HepG2 (cell line): ENCODE results near the gene LSR. TPM values are rescaled to one million over a fixed set of nuclear protein-coding genes. Genes with fewer than 3 reads are reported as not detected.

ENCODE experiments used
- ATAC-seq: fragments of 200-7000 bp; cut with Tn5 transposase; 3 replicates; pipeline ENCODE4 v1.9.1; 2020; ENCODE audit warnings: mild to moderate bottlenecking, moderate library complexity
- BruUV-seq: library from RNA; stranded (reverse); fragments of 400-500 nt; replicated peaks from 2 replicates; lab custom pipeline; 2021; lab: Mats Ljungman, UMichigan
- CTCF ChIA-PET: fragments of 300-600 bp; formaldehyde crosslinking; extraction: SDS; loops from one replicate; lab custom pipeline; 2021; ENCODE audit warnings: low total read pairs, inconsistent platforms, low intra/inter-chr PET ratio; lab: Yijun Ruan, JAX
- POLR2A ChIA-PET: fragments of 350-600 bp; sonication (Branson Sonifier 250); formaldehyde crosslinking; loops from one replicate; lab custom pipeline; 2020; ENCODE audit warnings: antibody characterized with exemption, inconsistent platforms; lab: Yijun Ruan, JAX
- DNase-seq: peaks from one replicate; pipeline ENCODE4 v3.0.0-alpha.2; 2015; ENCODE audit warnings: low spot score
- FAIRE-seq: peaks from 3 replicates; lab custom pipeline; 2011; peaks lifted over from hg19 to GRCh38; lab: Jason Lieb, UNC
- H2AFZ ChIP-seq: one replicate; pipeline ENCODE4 v1.6.1; 2011; ENCODE audit warnings: low read length, inconsistent platforms
- H3K27ac ChIP-seq: fragments of 300-600 bp; 3 replicates; pipeline ENCODE4 v1.8.0; 2011; ENCODE audit warnings: mixed run types, mild to moderate bottlenecking, mixed read lengths, low read length, inconsistent platforms; ENCODE audit not compliant: insufficient read depth; ENCODE audit errors: extremely low read length
- H3K27me3 ChIP-seq, 2 experiments: fragments of 200-600 bp in 1 of 2; 2 replicates in 1 of 2; 3 replicates in 1 of 2; pipeline versions ENCODE4 v1.6.0 to v1.8.0; 2011; ENCODE audit warnings: low read length in 2 of 2, mild to moderate bottlenecking in 2 of 2, moderate library complexity in 2 of 2, inconsistent platforms in 1 of 2; ENCODE audit not compliant: insufficient read depth in 2 of 2, control insufficient read depth in 1 of 2
- H3K36me3 ChIP-seq, 2 experiments: fragments of 200-600 bp in 1 of 2; replicated peaks in 1 of 2; 2 replicates in 1 of 2; 3 replicates in 1 of 2; pipeline versions ENCODE4 v1.5.1 to v1.8.0; 2011; ENCODE audit warnings: low read length in 2 of 2, inconsistent platforms in 1 of 2; ENCODE audit not compliant: insufficient read depth in 2 of 2, control insufficient read depth in 1 of 2
- H3K4me1 ChIP-seq: 2 replicates; pipeline ENCODE4 v1.5.1; 2012; ENCODE audit warnings: low read length, inconsistent platforms; ENCODE audit not compliant: insufficient read depth
- H3K4me2 ChIP-seq: 2 replicates; pipeline ENCODE4 v1.6.0; 2011; ENCODE audit warnings: low read depth, low read length, inconsistent platforms
- H3K4me3 ChIP-seq, 3 experiments: fragments of 200-600 bp in 1 of 3; sonication (generic), shearing (Covaris generic) in 1 of 3; replicated peaks in 1 of 3; 2 replicates each; pipeline ENCODE4 v1.5.1; 2011 to 2016; ENCODE audit warnings: low read length in 3 of 3, inconsistent platforms in 2 of 3, low read depth in 2 of 3, mild to moderate bottlenecking in 2 of 3, control low read depth in 1 of 3, mixed read lengths in 1 of 3; ENCODE audit not compliant: insufficient read depth in 1 of 3
- H3K79me2 ChIP-seq: one replicate; pipeline ENCODE4 v1.6.1; 2011; ENCODE audit warnings: low read length, inconsistent platforms; ENCODE audit not compliant: insufficient read depth
- H3K9ac ChIP-seq: 2 replicates; pipeline ENCODE4 v1.6.0; 2011; ENCODE audit warnings: mild to moderate bottlenecking, low read depth, low read length, inconsistent platforms; ENCODE audit not compliant: insufficient read depth
- H3K9me3 ChIP-seq: 2 replicates; pipeline ENCODE4 v1.5.1; 2012; ENCODE audit warnings: mild to moderate bottlenecking, low read length
- H4K20me1 ChIP-seq: 2 replicates; pipeline ENCODE4 v1.6.0; 2011; ENCODE audit warnings: inconsistent platforms, mild to moderate bottlenecking, low read length, moderate library complexity; ENCODE audit not compliant: insufficient read depth
- CBX5 ChIP-seq: sonication (generic); formaldehyde crosslinking; IDR thresholded peaks from 2 replicates; pipeline ENCODE4 v1.4.0; 2020; ENCODE audit warnings: missing genetic modification reagents, borderline replicate concordance
- FOXA3 ChIP-seq: IDR thresholded peaks from 2 replicates; pipeline ENCODE4 v1.6.1; 2016; ENCODE audit warnings: missing genetic modification reagents, missing compliant biosample characterization
- KLF15 ChIP-seq: sonication (generic); formaldehyde crosslinking; IDR thresholded peaks from 2 replicates; pipeline ENCODE4 v1.8.1; 2023; ENCODE audit warnings: borderline replicate concordance, mild to moderate bottlenecking, inconsistent platforms, missing genetic modification reagents, mixed read lengths
- NRL ChIP-seq: sonication (generic); formaldehyde crosslinking; IDR thresholded peaks from 2 replicates; pipeline ENCODE4 v1.5.0; 2020; ENCODE audit warnings: missing genetic modification reagents, mild to moderate bottlenecking, moderate library complexity, borderline replicate concordance
- SSRP1 ChIP-seq: IDR thresholded peaks from 2 replicates; pipeline ENCODE4 v1.6.1; 2016; ENCODE audit warnings: control low read depth
- ZBTB4 ChIP-seq: sonication (generic); formaldehyde crosslinking; IDR thresholded peaks from 2 replicates; pipeline ENCODE4 v1.4.0; 2020; ENCODE audit warnings: missing genetic modification reagents, mild to moderate bottlenecking, borderline replicate concordance
- WGBS: methylation state at CpG from one replicate; pipeline ENCODE4 v1.1.6; 2017; ENCODE audit warnings: low lambda C conversion rate; 5-methylcytosine and 5-hydroxymethylcytosine counted together
- in situ Hi-C: cut with HindIII; loops from 2 replicates; pipeline ENCODE4 v1.10.0; 2017; ENCODE audit warnings: low pct_unique_long_range_greater_than_20kb; ENCODE audit not compliant: extremely low pct_ligation_motif_present
- intact Hi-C: fragments of 100-400 bp; cut with micrococcal nuclease; formaldehyde crosslinking; loops from one replicate; pipeline ENCODE4 v1.10.0; 2022; ENCODE audit not compliant: unreplicated experiment
- polyA plus RNA-seq, 8 experiments: library from polyadenylated mRNA; depleted of rRNA in 3 of 8; stranded (reverse) in 7 of 8; unstranded in 1 of 8; fragments of >200 nt; fragmentation: Illumina TruSeq in 4 of 8; extraction: Trizol in 4 of 8; gene quantifications; 2 replicates each; pipeline versions ENCODE4 v1.2.1 to v1.2.3, GENCODE V29; 2011 to 2016; ENCODE audit warnings: low read depth in 4 of 8, missing spikeins in 1 of 8, mixed read lengths in 1 of 8; ENCODE audit not compliant: insufficient read depth in 1 of 8
- total RNA-seq, 5 experiments: library from RNA; depleted of rRNA; stranded (reverse); fragments of >200 nt; fragmentation: Illumina TruSeq; extraction: Trizol; gene quantifications; 2 replicates each; pipeline ENCODE4 v1.2.3, GENCODE V29; 2016; ENCODE audit warnings: low read depth in 1 of 5

The LSR gene
- total and polyA plus RNA-seq, 2 of the 13 experiments (the other 11 are each of a cell fraction or from before 2014, with no cell fraction given) = 29.2 to 79.2 TPM

- H3K36me3 ChIP-seq = peaks cover 26 to 47% of the 10 kb centered on the region in 2 experiments
- H3K79me2 ChIP-seq = peaks cover 7% of the 10 kb centered on the region
- H3K9ac ChIP-seq = no peak overlapping the region
- H3K4me1 ChIP-seq = peaks cover 12% of the 10 kb centered on the region
- no peak for ATAC-seq
- DNase-seq = no peak
- POLR2A ChIA-PET = interaction anchor here (1.1 kb wide), 1 partner anchor 8 kb away, joined by 4 read pairs; no protein-coding TSS in a partner anchor
- H3K27ac ChIP-seq = no peak overlapping the region
- BruUV-seq = no TSS peak
- H3K27me3 ChIP-seq = no peaks in the 10 kb centered on the region
- CTCF ChIA-PET = no interaction called here
- intact Hi-C loops = no loop called here
- no peaks in the 10 kb centered on the region for H4K20me1 ChIP-seq
- no peak for TF ChIP-seq KLF15 (CRISPR knock-in tag)
- no peak for TF ChIP-seq ZBTB4 (CRISPR knock-in tag)
- TF ChIP-seq NRL (CRISPR knock-in tag) = no peak
- no peak for TF ChIP-seq SSRP1 (CRISPR knock-in tag)
- TF ChIP-seq FOXA3 (CRISPR knock-in tag) = no peak
- TF ChIP-seq CBX5 (CRISPR knock-in tag) = no peak
- H3K9me3 ChIP-seq = no peaks in the 10 kb centered on the region
- no peak overlapping the region for H3K4me3 ChIP-seq
- no peak overlapping the region for H3K4me2 ChIP-seq
- in situ Hi-C loops = no loop called here
- H2AFZ ChIP-seq = no peak overlapping the region
- FAIRE-seq = no peak
- 89% methylated on average over 14 of the region's 14 CpGs for WGBS
These were observed 25.0 kb downstream of the LSR start for GRCh38 chr19:35273686-35274259.
